Measurements from ENCODE around the gene AK4.

DNA sequence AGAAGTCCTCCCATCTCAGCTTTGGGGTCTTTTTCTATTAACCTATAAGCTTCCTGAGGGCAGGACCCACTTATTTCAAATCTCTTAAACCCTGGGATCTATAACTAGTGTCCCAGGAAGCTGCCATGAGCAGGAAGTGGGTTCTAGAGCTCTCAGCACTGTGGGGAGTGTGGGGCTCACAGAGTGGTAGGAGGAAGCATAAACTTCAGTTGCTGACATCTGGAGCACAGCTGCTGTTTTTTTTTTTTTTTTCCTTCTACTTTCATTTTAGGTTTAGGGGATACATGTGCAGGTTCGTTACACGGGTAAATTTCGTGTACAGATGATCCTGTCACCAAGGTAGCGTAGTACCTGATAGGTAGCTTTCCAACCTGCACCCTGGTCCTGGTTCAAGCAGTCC lies 59.3 kb downstream of the AK4 start:
- TF ChIP-seq, protein P1, sequence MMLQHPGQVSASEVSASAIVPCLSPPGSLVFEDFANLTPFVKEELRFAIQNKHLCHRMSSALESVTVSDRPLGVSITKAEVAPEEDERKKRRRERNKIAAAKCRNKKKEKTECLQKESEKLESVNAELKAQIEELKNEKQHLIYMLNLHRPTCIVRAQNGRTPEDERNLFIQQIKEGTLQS (CRISPR knock-in tag; conservative IDR thresholded peaks at IDR 0.05), result no peak
- TF ChIP-seq, protein P2, sequence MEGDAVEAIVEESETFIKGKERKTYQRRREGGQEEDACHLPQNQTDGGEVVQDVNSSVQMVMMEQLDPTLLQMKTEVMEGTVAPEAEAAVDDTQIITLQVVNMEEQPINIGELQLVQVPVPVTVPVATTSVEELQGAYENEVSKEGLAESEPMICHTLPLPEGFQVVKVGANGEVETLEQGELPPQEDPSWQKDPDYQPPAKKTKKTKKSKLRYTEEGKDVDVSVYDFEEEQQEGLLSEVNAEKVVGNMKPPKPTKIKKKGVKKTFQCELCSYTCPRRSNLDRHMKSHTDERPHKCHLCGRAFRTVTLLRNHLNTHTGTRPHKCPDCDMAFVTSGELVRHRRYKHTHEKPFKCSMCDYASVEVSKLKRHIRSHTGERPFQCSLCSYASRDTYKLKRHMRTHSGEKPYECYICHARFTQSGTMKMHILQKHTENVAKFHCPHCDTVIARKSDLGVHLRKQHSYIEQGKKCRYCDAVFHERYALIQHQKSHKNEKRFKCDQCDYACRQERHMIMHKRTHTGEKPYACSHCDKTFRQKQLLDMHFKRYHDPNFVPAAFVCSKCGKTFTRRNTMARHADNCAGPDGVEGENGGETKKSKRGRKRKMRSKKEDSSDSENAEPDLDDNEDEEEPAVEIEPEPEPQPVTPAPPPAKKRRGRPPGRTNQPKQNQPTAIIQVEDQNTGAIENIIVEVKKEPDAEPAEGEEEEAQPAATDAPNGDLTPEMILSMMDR (IDR thresholded peaks at IDR 0.05), result no peak
- TF ChIP-seq ZNF121 (CRISPR knock-in tag; IDR thresholded peaks at IDR 0.05) (no peak), ZNF423 (CRISPR knock-in tag; IDR thresholded peaks at IDR 0.05) (no peak), ZNF232 (CRISPR knock-in tag; IDR thresholded peaks at IDR 0.05) (no peak), ETV6 (CRISPR knock-in tag; IDR thresholded peaks at IDR 0.05) (no peak), CREB1 (CRISPR knock-in tag; IDR thresholded peaks at IDR 0.05) (no peak), ZNF317 (CRISPR knock-in tag; IDR thresholded peaks at IDR 0.05; ENCODE audit: borderline replicate concordance, low read depth) (no peak), EMX1 (CRISPR knock-in tag; IDR thresholded peaks at IDR 0.05) (no peak), TCF7 (CRISPR knock-in tag; IDR thresholded peaks at IDR 0.05; ENCODE audit: low read depth) (no peak)
- TF ChIP-seq, protein P3, sequence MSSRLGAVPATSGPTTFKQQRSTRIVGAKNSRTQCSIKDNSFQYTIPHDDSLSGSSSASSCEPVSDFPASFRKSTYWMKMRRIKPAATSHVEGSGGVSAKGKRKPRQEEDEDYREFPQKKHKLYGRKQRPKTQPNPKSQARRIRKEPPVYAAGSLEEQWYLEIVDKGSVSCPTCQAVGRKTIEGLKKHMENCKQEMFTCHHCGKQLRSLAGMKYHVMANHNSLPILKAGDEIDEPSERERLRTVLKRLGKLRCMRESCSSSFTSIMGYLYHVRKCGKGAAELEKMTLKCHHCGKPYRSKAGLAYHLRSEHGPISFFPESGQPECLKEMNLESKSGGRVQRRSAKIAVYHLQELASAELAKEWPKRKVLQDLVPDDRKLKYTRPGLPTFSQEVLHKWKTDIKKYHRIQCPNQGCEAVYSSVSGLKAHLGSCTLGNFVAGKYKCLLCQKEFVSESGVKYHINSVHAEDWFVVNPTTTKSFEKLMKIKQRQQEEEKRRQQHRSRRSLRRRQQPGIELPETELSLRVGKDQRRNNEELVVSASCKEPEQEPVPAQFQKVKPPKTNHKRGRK (CRISPR knock-in tag; IDR thresholded peaks at IDR 0.05; ENCODE audit: borderline replicate concordance), result no peak
